ENCODE data around the gene IFNK. TPM values are rescaled to one million over a fixed set of nuclear protein-coding genes. Genes with fewer than 3 reads are reported as not detected.

Gene IFNK
- total RNA-seq, 1 experiment from 2014 or later = not detected

GRCh38 chr9:27518809-27519208 lies 5.3 kb upstream of the IFNK start:
- no peak overlapping the region for H3K4me2 ChIP-seq (ENCODE audit: low read length)
- DNase-seq (ENCODE audit: low read depth, low spot score) = no peak
- CTCF ChIA-PET = no interaction called here

More at GRCh38 chr9:27518809-27519208, 5.3 kb upstream of the IFNK start:
- BruUV-seq (replicated peaks) = no TSS peak
- Histone ChIP-seq H4K20me1 (ENCODE audit: insufficient read depth) (no peaks in the 10 kb centered on the region), H3K36me3 (ENCODE audit: control insufficient read depth in 1 of 2, insufficient read depth in 2 of 2, low read length in 2 of 2) (no peaks in the 10 kb centered on the region), H3K27me3 (ENCODE audit: insufficient read depth, low read length) (no peaks in the 10 kb centered on the region), H3K9ac (ENCODE audit: low read length) (no peak overlapping the region), H3K4me3 (replicated peaks in 1 of 2; ENCODE audit: low read depth in 1 of 2, low read length in 2 of 2) (no peak overlapping the region), H3K27ac (ENCODE audit: low read depth, low read length) (no peak overlapping the region), H3K4me1 (ENCODE audit: control insufficient read depth in 1 of 2, insufficient read depth in 2 of 2, low read length in 2 of 2) (no peaks in the 10 kb centered on the region), H3K9me2 (ENCODE audit: insufficient read depth) (no peaks in the 10 kb centered on the region), H3K9me3 (ENCODE audit: control insufficient read depth in 1 of 2, insufficient read depth in 1 of 2, low read depth in 1 of 2, low read length in 2 of 2) (no peaks in the 10 kb centered on the region), H3K79me2 (ENCODE audit: insufficient read depth, low read length) (no peaks in the 10 kb centered on the region), H2AFZ (ENCODE audit: low read depth, low read length, poor library complexity, severe bottlenecking) (no peak overlapping the region)
- RAD21 ChIA-PET (ENCODE audit: low non-redundant PET in 1 of 2, low total read pairs in 2 of 2, uncharacterized antibody in 2 of 2, unreplicated experiment in 2 of 2) = no interaction called here
- TF ChIP-seq EZH2 (IDR thresholded peaks at IDR 0.05) (no peak), FOSL1 (IDR thresholded peaks at IDR 0.05; ENCODE audit: low read depth) (no peak), SP1 (IDR thresholded peaks at IDR 0.05; ENCODE audit: low read depth) (no peak), ZNF274 (IDR thresholded peaks at IDR 0.05; ENCODE audit: low read depth, low read length) (no peak), CBX3 (IDR thresholded peaks at IDR 0.05; ENCODE audit: low read depth) (no peak), TCF7L2 (IDR thresholded peaks at IDR 0.05; ENCODE audit: borderline replicate concordance, extremely low read depth, insufficient read depth, insufficient read length) (no peak), POLR2AphosphoS5 (IDR thresholded peaks at IDR 0.05; ENCODE audit: low read depth, low read length) (no peak), MAX (IDR thresholded peaks at IDR 0.05) (no peak), SRF (IDR thresholded peaks at IDR 0.05; ENCODE audit: low read depth) (no peak), CEBPB (IDR thresholded peaks at IDR 0.05; ENCODE audit: low read depth) (no peak), EGR1 (IDR thresholded peaks at IDR 0.05; ENCODE audit: low read depth) (no peak), POLR2A (IDR thresholded peaks at IDR 0.05; ENCODE audit: borderline replicate concordance, extremely low read depth, insufficient read depth, insufficient read length) (no peak), ZFX (IDR thresholded peaks at IDR 0.05) (no peak), ATF3 (IDR thresholded peaks at IDR 0.05) (no peak), CTCF (IDR thresholded peaks at IDR 0.05 in 2 of 3, conservative IDR thresholded peaks at IDR 0.05 in 1 of 3; ENCODE audit: borderline replicate concordance in 1 of 3, insufficient read depth in 1 of 3, low read depth in 2 of 3, low read length in 2 of 3) (no peak), ZBTB33 (IDR thresholded peaks at IDR 0.05; ENCODE audit: extremely low read depth, insufficient replicate concordance, low read length) (no peak)
- intact Hi-C loops (cut with micrococcal nuclease) = no loop called here
- POLR2A ChIA-PET = no interaction called here
- no peak for ATAC-seq
